Adrenal gland (tissue), 12 donors: ENCODE data around the gene ZNF19. TPM values are rescaled to one million over a fixed set of nuclear protein-coding genes. Genes with fewer than 3 reads are reported as not detected.
A peak's percentile ranks its signal among the peaks of the same experiment; 100 is the strongest.

Source experiments
- DNase-seq, 7 donors: peaks; one replicate each; pipeline ENCODE4 v3.0.0-alpha.2; 2019 to 2020
- H3K27ac ChIP-seq, 5 donors: fragments of 200-600 bp; sonication (generic) in 4 of 5; 1 replicate in 3 of 5; 2 replicates in 2 of 5; pipeline versions ENCODE4 v1.5.1 to v1.8.0; 2016 to 2020; ENCODE audit warnings: mild to moderate bottlenecking in 1 of 5
- H3K27me3 ChIP-seq: fragments of 200-600 bp; 2 replicates; pipeline ENCODE4 v1.8.0; 2021
- H3K36me3 ChIP-seq, 2 donors: fragments of 200-600 bp; replicated peaks in 1 of 2; 1 replicate in 1 of 2; 2 replicates in 1 of 2; pipeline versions ENCODE4 v1.5.1 to v1.8.0; 2018 to 2022
- H3K4me1 ChIP-seq, 2 donors: fragments of 200-600 bp; replicated peaks in 1 of 2; 1 replicate in 1 of 2; 2 replicates in 1 of 2; pipeline versions ENCODE4 v1.5.1 to v1.8.0; 2018 to 2021
- H3K4me3 ChIP-seq, 4 donors: fragments of 200-600 bp; sonication (generic) in 3 of 4; one replicate each; pipeline ENCODE4 v1.5.1; 2016 to 2018
- H3K9me3 ChIP-seq, 3 donors: fragments of 200-600 bp; sonication (generic) in 1 of 3; replicated peaks in 1 of 3; 1 replicate in 2 of 3; 2 replicates in 1 of 3; pipeline versions ENCODE4 v1.5.1 to v1.8.0; 2016 to 2021
- POLR2A ChIP-seq, 2 donors: fragments of 450-650 bp; IDR thresholded peaks; one replicate each; pipeline ENCODE4 v1.6.1; 2017; ENCODE audit warnings: antibody characterized with exemption in 2 of 2, mild to moderate bottlenecking in 2 of 2, moderate library complexity in 1 of 2
- WGBS, 4 donors: extraction: QIAGEN DNeasy Blood & Tissue Kit in 2 of 4; methylation state at CpG; one replicate each; pipeline versions ENCODE4 v1.1.5 to v1.1.7; 2013 to 2017; 5-methylcytosine and 5-hydroxymethylcytosine counted together
- intact Hi-C, 2 donors: fragments of 100-400 bp; cut with DNase I; formaldehyde crosslinking; loops; one replicate each; pipeline versions ENCODE4 v1.14.1 to v1.15.0; 2022 to 2023
- polyA plus RNA-seq, 3 donors: library from polyadenylated mRNA; stranded (reverse); fragments of 200-250 nt in 2 of 3; fragments of 350-450 nt in 1 of 3; fragmentation: Illumina TruSeq in 1 of 3; extraction: RNeasy Lipid Tissue Mini Kit (QIAGEN cat#74804) in 1 of 3; gene quantifications; one replicate each; pipeline ENCODE4 v1.2.3, GENCODE V29; 2013 to 2014
- total RNA-seq, 9 donors: library from RNA; depleted of rRNA in 4 of 9; stranded (reverse); fragments of >200 nt in 4 of 9; fragments of 120-200 nt in 1 of 9; fragmentation: NEBNext Ultra II Directional in 1 of 9; extraction: Animal tissue kit (Norgen Biotek cat#: 25700) in 1 of 9; gene quantifications; one replicate each; pipeline versions ENCODE4 v1.1.0 to v1.2.4, GENCODE V29; 2013 to 2023
- TF ChIP-seq, protein P1 (sequence below), 6 experiments: fragments of 450-650 bp in 4 of 6; fragments of 200-600 bp in 2 of 6; sonication (generic) in 1 of 6; IDR thresholded peaks; 1 replicate in 5 of 6; 2 replicates in 1 of 6; pipeline versions ENCODE4 v1.5.1 to v1.8.0; 2016 to 2021; ENCODE audit warnings: antibody characterized with exemption in 6 of 6, mild to moderate bottlenecking in 2 of 6, moderate library complexity in 1 of 6
- donor health status: healthy with polysubstance abuse.
- donor health status: Bipolar disorder and iron deficiency.
- donor health status: DM: yes; HTN: yes; CAD: no.
- donor health status: DM: no; HTN: no; CAD: no.
- donor health status: DM: no; HTN: no; CAD: no.
- donor health status: DM: yes; HTN: yes; CAD: no.

Gene ZNF19
- total and polyA plus RNA-seq, 12 donors = 0.24 to 10.4 (median 4.9) TPM

- Histone ChIP-seq H3K9me3 (no peaks in the 10 kb centered on the region), H3K4me1 (peaks cover 0 to 16% of the 10 kb centered on the region in 2 donors), H3K27ac (no peak overlapping the region), H3K36me3 (peaks cover 0 to 16% of the 10 kb centered on the region in 2 donors), H3K4me3 (no peak overlapping the region), H3K27me3 (no peaks in the 10 kb centered on the region)
- intact Hi-C loops = loop anchor here in 1 of 2 donors (5.0 kb wide), 1 partner anchor 33 kb away; no protein-coding TSS in a partner anchor
- no peak for TF ChIP-seq POLR2A (IDR thresholded peaks at IDR 0.05)
- TF ChIP-seq, protein P1, sequence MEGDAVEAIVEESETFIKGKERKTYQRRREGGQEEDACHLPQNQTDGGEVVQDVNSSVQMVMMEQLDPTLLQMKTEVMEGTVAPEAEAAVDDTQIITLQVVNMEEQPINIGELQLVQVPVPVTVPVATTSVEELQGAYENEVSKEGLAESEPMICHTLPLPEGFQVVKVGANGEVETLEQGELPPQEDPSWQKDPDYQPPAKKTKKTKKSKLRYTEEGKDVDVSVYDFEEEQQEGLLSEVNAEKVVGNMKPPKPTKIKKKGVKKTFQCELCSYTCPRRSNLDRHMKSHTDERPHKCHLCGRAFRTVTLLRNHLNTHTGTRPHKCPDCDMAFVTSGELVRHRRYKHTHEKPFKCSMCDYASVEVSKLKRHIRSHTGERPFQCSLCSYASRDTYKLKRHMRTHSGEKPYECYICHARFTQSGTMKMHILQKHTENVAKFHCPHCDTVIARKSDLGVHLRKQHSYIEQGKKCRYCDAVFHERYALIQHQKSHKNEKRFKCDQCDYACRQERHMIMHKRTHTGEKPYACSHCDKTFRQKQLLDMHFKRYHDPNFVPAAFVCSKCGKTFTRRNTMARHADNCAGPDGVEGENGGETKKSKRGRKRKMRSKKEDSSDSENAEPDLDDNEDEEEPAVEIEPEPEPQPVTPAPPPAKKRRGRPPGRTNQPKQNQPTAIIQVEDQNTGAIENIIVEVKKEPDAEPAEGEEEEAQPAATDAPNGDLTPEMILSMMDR (IDR thresholded peaks at IDR 0.05) = no peak
- DNase-seq = no peak
Observed at GRCh38 chr16:71459510-71459909, 29.6 kb downstream of the ZNF19 start.

- peaks cover 0 to 30% of the 10 kb centered on the region in 2 donors for H3K36me3 ChIP-seq
- TF ChIP-seq, protein P1 (IDR thresholded peaks at IDR 0.05) = no peak
- TF ChIP-seq POLR2A (IDR thresholded peaks at IDR 0.05) = no peak
- intact Hi-C loops = loop anchor here in 1 of 2 donors (5.0 kb wide), 1 partner anchor 36 kb away; no protein-coding TSS in a partner anchor
- 91 to 96% (median 95%) methylated on average over 4 of the region's 4 CpGs for WGBS, 4 donors
- peaks cover 0 to 9% of the 10 kb centered on the region in 2 donors for H3K4me1 ChIP-seq
- H3K9me3 ChIP-seq = peaks cover 0 to 2% (median 0%) of the 10 kb centered on the region in 3 donors
- H3K27ac ChIP-seq = no peak overlapping the region
- no peak overlapping the region for H3K4me3 ChIP-seq
- H3K27me3 ChIP-seq = no peaks in the 10 kb centered on the region
- no peak for DNase-seq
Observed at GRCh38 chr16:71456801-71457200, 32.3 kb downstream of the ZNF19 start.

GRCh38 chr16:71453036-71453435 is 36.1 kb downstream of the ZNF19 start:
- TF ChIP-seq POLR2A (IDR thresholded peaks at IDR 0.05) = no peak
- TF ChIP-seq, protein P1 (IDR thresholded peaks at IDR 0.05) = no peak
- Histone ChIP-seq H3K27ac (no peak overlapping the region), H3K36me3 (peaks cover 0 to 49% of the 10 kb centered on the region in 2 donors), H3K4me3 (no peak overlapping the region), H3K27me3 (no peaks in the 10 kb centered on the region), H3K9me3 (peaks cover 0 to 40% (median 15%) of the 10 kb centered on the region in 3 donors), H3K4me1 (no peaks in the 10 kb centered on the region)
- no peak for DNase-seq
- intact Hi-C loops = no loop called here

DNA sequence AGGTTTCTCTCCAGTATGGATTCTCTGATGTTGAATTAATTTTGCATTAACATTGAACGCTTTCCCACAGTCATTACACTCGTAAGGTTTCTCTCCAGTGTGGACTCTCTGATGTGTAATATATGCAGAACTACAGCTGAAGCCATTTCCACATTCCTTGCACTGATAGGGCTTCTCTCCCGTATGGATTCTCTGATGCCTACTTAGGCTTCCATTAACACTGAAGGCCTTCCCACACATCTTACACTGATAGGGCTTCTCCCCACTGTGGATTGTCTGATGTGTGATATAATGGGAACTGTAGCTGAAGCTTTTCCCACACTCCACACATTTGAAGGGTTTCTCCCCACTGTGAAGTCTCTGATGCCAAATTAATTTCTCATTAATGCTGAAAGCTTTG is 40.1 kb downstream of the ZNF19 start:
- 94 to 100% (median 97%) methylated on average over 3 of the region's 3 CpGs for WGBS, 4 donors
- no peak for DNase-seq
- Histone ChIP-seq H3K4me1 (no peaks in the 10 kb centered on the region), H3K4me3 (peak overlapping the region in 1 of 4 donors; percentile 34), H3K9me3 (peaks cover 0 to 60% (median 15%) of the 10 kb centered on the region in 3 donors), H3K27ac (no peak overlapping the region), H3K36me3 (peaks cover 0 to 30% of the 10 kb centered on the region in 2 donors), H3K27me3 (no peaks in the 10 kb centered on the region)
- TF ChIP-seq POLR2A (IDR thresholded peaks at IDR 0.05) = no peak
- TF ChIP-seq, protein P1 (IDR thresholded peaks at IDR 0.05) = no peak
- intact Hi-C loops = no loop called here
